HG03064 (cell line): ENCODE results near the gene NT5DC3.

Experiments
- ATAC-seq: cut with Tn5 transposase; IDR thresholded peaks from one replicate; pipeline ENCODE4 v1.9.1; 2021; ENCODE audit warnings: low read depth; ENCODE audit not compliant: unreplicated experiment

NT5DC3 gene

DNA sequence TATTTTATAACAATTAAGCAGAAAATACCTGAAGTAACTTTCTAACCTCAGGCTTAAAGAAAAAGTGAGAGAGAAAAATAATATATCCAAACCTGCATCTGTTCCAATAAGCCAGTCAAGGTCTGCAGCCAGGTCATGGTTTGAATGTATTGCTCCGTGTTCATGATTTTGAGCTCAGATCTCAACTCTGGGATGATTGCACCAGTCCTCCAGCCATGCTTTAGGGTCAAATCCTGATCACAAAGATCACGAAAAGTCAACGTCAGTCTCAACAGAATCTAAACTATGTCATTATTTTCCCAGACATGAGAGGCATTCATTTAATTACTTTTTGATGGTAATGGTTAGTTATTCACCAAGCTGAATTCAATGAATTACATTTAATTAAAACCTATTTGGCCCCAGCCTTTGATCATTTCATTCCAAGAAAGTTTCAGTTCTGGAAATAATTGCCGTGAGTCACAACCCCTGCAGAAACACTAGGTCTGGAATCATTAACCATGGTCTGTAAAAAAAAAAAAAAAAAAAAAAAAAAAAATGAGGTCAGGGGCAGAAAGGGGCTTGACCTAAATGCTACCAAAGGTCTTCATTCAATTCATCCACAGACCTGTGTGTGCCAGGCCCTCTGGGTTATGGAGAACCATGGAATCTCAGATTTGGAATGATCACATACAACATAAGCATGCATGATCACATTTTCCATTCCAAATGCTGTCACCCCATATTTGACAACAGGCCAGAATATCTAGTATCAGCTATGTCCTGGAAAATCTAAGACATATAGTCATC lies 55.6 kb downstream of the NT5DC3 start:
- no peak for ATAC-seq

DNA sequence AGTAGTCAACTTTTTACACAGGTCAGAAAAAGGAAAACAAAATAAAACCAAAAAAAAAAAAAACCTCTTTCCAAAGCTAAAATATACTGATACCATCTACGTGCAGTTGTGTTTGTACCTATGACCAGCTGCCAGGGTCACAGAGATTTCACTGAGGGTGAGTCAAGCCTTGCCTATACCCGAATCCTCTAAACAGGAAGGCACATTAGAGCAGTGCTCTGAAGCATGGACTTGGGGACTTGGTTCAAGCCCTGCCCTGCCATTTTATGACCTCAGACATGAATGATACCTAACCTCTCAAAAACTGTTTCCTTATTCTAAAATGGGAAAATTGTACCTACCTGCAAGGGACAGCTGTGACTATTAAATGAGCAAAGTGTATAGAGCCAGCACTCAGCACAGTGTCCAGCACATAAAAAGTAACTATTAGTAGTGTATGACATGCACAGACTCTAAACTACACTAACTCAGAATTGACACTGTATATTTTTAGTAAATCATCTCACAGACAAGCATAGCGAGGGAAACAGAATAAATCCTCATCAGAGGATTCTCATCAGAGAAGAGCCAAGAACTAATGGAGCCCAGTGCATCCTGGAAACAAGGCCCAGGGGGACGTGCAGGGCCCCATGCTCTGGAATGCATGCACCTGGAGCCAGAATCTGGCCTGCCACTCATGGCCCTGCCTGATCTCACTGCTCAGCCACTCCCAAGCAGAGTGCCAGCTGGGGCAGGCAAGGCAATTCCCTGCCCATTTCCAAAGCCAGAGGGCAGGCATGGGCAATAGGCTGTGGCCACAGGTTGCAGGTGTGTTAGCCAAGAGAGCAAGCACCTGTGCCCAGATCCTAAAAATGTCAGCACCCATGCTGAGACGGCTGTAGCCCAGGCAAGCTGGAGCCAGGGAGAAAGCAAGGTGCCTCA lies 57.0 kb downstream of the NT5DC3 start:
- no peak for ATAC-seq

DNA sequence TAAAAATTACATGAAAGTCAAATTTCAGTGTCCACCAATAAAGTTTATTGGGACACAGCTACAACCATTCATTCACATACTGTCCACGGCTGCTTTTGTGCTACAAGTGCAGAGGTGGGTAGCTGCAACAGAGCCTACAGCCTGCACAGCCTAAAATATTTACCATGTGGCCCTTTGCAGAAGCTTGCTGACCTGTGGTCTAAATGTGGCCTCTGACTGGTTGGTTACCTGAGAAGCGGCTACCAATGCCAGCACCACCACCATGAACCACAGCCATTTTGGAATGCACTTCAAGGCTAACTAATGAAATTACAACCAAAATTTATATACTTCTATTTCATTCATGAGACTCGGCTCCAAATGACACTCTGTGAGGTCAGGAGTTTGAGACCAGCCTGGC lies 58.6 kb downstream of the NT5DC3 start:
- ATAC-seq: no peak

DNA sequence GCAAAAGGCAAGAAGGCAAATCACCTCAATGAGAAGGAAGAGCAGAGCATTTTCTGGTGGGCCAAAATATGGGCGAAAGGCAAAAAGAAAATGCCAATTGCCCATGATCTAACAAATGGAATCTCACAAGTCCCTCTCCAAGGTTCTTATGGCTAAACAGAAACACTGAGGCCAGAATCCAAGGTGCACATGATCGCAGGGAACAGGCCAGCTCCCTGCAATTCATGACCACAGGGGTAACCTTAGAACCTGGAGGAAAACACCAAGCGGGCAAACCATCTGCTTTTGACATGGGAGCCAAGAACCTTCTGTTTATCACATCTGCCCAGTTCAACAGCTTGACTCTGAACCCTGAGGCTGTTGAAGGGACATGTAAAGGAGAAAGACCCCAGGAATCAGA lies 60.0 kb downstream of the NT5DC3 start:
- ATAC-seq: no peak

DNA sequence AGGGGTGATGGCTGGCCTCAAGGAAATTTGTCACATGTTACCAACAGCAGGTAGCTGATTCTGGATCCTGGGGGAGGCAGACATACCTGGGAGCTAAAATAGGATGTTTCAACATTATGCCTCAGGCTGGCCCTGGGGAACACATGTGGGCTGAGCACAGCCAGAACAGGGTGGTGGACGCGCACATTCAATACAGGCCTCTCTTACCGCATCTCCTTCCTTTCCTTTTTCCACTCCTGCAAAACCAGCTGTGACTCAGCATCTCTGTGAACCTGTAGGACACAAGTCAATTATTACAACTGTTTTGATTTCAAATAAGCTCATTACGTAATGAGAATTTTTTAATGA lies 61.0 kb downstream of the NT5DC3 start:
- ATAC-seq: no peak

DNA sequence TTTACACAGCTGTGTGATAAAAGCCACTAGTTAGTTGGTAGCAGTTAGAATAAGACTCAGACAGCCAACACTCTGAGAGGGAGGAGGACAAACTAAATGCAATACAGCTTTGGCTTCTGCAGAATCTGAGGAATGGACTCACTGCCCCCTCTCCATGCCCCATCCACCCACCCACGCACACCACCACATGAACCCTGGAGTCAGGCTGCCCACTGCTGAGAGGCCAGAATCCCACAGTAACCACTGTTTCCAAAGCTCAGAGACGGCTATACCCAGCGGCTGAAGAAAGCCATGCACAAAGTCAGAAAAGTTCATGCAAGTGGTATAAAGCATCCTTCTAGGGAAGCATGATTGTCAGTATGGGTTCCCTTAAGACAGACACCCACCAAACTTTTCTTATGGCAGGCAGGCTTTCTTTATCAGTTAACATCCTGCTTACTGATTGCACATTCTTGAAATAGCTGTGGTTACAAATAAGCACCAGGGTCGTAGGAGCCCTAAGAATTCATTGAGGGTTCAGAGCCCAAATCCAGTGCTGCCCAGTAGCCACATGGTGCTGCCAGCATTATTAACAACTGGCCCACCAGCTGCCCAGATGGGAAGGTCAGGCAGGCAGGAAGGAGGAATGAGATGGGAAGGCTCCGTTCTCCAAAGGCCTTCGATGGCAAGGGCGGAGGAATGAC lies 61.5 kb downstream of the NT5DC3 start:
- no peak for ATAC-seq

DNA sequence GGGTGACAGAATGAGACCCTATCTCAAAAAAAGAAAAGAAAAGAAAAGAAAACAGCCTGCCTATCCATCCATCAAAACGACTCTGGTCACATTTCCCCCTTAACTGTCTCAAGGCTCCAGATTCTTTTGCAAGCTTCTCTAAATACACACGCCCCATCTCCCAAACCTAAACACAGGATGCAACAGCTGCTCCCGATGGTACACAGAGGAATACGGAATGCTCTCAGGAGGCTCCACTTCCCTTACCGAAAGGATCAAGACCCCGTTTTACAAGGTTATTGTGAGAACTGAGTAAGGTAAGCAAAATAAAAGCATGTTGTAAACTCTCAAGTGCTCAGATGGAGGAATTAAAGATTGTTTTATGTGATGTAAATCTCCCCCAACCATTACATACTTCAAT lies 62.3 kb downstream of the NT5DC3 start:
- no peak for ATAC-seq

DNA sequence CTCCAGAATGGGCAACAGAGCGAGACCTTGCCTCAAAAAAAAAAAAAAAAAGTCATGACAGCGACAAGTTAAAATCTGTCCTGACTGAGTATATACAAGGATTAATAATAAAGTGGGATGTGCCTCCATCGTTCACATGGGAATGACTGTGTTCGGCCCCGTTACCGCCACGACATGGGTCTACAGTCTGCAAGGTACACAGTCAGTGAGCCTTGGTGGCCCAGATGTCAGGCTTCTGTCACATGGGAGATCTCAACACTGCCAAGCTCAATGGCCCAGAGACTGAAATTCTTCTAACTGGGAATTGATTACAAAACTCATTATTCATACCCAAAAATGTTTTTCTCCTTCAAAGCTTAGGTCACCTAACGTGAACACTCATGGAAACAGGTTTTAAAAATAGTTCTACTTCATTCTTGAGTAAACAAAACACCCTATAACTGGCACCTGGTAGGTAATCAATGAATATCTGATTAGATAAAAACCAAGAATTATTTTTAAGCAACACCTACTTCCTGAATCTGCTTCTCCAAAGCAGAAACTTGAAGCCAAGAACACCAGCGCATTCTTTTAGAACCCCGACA lies 66.0 kb downstream of the NT5DC3 start:
- no peak for ATAC-seq

DNA sequence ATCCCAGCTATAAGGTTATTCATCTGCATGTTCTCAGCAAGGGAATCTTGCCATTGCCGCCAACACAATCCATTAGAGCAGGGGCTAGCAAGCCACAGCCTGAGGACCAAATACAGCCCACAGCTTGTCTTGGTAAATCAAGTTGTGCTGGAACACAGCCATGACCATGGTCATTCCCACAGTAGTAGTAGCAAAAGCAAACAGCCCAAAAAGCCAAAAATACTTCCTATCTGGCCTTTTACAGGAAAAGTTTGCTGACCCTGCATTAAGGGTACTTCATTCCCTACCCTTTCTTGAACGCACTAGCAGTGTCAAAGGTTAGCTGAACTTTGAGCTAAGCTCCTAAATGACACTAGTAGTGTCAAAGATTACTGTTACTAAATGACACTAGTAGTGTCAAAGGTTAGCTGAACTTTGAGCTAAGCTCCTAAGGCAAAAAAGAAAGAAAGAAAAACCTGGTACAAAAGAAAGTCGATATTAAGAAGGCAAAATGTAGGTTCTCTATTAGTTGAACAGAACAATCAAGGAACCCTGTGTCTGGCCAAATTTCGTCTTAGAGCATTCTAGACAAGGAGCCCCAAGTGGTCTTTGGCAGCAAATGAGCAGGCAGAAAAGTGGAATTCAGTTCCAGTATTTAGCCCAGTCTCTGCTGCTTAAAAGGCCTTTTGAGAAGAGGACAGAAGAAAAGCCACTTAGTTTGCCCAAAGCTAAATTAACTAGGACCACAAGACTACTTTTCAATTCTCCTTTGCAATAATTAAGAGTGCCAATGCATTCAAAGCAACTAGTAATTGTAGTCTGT lies 67.7 kb downstream of the NT5DC3 start:
- ATAC-seq: no peak

DNA sequence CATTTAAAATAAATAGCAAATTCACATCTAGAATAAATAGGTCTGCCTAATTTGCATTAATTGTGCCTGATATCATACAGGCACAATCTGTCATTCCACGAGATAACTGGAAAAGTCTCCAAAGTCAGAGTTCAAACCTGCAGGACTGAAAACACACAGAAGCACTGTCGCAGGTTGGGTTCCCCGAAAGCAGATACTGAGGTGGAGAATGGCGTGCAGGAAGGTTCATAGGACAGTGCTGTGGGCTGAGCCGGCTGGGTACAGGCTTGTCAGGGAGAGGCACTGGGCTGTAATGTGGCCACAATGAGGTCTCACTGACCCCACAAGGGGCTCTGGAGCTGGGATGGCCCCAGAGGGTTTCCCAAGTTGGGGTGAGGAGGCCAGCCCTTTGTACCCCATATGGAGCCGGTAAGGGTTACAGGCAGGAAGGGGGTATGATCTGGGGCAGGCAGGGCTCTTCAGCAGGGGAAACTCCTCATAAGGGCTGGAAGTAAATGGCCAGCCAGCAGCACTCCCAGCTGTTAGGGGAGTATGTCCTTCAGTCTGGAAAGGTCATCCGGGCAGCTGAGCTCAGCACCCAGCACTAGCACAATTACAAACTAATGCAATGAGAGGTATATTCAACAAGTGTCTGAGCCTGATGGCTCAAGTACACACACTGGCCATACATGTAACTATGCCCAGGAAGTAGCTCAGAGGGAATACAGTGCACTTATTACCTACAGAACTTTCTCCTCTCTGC lies 68.5 kb downstream of the NT5DC3 start:
- no peak for ATAC-seq

DNA sequence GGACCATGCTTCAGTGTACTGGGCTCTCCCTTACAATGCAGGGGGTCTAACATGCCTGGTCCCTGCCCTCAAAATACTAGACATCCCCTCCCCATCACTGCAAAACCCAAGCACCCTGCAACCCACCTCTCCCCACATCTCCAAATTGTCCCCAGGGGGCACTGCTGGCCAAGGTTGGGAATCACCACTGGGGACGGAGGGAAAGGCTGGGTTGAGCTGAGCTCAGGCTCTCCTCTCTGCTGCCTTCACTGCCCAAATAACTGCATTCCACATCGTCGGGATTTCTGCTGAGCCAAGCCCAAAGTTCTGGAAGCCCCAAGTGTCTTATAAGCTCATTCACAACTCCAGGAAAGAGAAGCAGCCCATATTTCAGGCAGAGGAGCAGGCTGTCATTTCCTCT lies 69.6 kb downstream of the NT5DC3 start:
- ATAC-seq: no peak

DNA sequence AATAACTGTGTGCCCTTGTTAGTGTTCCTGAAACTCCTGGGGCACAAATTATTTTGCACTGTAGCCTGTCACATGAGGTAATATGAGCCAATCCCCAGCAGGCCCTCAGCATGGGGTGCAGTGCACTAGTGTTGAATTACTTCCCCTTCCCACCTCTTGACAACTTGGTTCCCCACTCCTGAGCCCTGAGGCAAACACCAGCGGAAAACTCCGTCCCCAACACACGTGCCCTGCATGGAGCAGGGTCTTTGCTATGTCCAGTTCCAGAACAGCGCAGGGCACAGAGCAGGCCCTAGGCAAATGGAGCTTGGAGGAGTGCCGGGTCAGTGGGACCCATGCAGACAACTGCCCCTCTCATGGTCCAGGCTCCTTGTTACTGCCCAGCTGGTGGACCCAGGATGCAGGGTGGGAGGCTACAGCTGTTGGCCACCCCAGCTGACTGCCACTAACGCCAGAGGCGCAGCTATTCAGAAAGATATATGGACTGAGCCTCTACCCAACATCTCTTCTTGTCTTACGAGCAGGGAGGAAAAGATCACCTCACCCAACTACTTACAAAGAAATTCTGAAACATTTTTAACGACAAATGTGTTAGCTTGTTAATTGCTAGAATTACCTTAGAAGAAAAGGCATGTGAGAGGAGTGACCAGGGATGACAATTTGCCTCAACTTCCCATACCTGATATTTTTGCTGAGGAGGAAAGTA lies 71.6 kb downstream of the NT5DC3 start:
- ATAC-seq: no peak

DNA sequence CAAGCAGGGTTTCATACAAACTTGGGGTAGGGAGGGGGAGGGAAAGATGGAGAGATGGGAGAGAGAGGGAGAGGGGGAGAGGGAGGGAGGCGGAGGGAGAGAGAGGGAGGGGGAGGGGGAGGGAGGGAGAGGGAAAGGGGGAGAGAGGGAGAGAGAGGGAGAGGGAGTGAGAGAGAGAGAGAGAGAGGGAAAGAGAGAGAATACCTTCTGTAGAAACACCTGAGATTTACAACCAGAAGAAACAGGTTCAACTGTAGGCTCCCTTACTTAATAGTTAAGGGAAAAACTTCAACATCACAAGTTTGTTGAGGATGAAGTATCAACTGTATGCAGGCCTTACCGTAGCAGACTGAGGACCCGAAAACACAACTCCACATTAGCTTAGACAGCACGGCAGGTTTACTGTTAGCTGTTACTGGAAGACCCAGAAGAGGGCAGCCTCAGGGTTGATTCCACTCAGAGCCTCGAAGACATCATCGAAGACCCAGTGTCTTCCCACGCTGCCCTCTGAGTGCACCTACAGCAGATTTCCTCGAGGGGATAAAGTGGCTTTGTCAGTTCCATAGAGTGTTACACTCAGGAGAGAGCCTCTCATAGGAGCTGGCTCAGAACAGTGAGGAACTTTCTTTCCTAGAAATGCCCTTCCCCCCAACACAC lies 72.4 kb downstream of the NT5DC3 start:
- ATAC-seq: no peak

DNA sequence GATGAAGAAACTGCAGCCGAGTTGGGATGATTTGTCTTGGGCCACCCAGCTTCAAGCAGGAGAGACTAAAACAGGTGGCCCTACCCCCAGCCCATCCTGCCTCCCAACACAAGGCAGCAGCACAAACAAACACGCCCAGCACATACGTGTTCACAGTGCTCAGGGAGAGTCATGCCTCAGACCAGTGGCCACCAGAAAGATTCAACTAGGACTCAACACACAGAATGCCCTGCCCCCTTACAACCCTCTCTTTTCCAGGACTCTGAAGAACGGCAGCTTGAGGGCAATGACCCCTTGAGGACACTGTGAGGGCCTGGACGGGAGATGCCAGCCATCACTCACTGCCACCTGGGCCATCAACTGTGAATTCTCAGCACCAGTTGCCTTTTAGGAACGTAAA lies 75.0 kb downstream of the NT5DC3 start:
- ATAC-seq: no peak

DNA sequence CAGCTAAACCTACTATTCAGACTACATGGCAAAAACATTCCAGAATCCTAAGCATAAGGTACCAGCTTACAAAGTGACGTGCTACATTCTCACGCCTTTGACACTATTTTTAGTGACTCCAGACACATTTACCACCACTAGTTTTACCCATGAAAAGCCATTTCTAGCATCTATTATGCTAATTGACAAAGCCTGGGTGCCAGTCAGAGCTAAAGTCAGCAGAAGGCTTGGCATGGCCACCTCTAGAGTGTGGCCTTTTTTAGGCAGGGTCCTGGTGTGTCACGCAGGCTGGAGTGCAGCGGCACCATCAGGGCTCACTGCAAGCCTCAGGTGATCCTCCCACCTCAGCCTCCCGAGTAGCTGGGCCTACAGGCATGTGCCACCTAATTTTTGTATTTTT lies 75.7 kb downstream of the NT5DC3 start:
- ATAC-seq: no peak

DNA sequence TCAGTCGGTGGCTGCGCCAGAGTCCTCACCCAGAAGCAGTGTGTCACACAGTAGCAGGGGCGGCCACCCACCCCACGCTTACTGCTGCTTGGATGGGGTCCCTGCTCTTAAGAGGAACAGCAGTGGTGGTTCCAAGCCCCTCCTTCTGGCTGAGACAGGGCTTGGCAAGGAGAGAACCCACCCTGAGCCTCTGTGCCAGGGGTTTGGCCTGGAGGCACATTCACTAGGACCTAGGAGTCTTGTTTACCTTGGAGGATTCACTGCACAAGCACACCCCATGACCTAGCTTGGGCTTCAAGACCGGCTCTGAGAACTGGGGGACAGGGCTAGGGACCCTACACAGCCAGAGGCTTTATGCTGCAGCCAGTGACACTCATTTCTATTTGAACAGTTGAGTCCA lies 78.6 kb downstream of the NT5DC3 start:
- no peak for ATAC-seq

DNA sequence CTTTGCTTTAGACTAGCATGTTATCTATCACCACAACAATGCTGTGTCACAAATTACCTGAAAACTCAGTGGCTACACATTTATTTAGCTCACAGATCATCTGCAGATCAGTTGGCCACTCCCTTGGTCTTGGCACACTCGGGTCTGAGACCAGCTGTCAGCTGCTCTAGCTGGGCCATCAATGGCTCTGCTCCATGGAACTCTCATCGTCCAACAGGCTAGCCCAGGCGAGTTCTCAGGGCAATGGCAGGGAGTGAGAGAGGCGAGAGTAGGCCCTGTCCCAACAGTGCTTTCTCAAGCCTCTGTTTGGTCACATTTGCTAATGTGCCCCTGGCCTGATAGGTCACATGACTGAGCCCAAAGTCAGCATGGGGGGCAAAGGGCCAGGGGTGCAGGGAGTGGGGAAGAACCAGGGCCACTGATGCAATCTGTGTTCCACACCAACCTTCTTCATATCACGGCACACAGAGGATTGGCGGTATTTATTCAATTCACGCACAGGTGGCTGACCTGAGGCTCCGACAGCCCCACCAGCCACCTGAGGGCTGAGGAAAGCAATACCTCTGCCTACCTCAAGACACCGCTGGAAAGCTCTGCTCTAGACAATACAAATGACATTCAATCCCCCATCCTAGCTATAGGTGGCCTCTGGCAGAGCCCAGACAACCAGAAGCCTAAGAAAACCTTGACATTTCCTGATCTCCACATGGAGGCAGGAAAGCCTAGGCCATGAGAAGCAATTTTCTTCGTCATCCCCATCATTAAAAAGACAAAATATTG lies 82.5 kb downstream of the NT5DC3 start:
- no peak for ATAC-seq

DNA sequence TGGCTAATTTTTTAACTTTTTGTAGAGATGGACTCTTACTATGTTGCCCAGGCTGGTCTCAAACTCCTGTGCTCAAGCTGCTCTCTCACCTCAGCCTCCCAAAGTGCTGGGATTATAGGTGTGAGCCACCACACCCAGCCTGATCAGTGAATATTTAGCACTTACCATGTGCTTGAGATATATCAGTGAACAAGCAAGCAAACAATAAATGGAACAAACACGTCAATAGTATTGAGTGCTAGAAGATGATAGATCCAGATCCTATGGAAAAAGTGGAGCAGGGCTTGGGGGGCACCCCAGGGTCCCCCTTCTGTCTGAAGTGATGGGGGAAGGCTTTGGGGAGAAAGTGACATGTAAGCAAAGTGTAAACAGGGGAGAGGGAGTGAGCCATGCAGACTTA lies 83.8 kb downstream of the NT5DC3 start:
- no peak for ATAC-seq
